Astrocyte (in vitro differentiated cells and primary cell): ENCODE data around the gene POU2F1.

Experiments used
- CTCF ChIP-seq: IDR thresholded peaks from 2 replicates; pipeline ENCODE4 v1.5.1; 2011; ENCODE audit warnings: low read depth, mild to moderate bottlenecking, inconsistent platforms, low read length, moderate library complexity; ENCODE audit not compliant: insufficient read depth
- EZH2 ChIP-seq: IDR thresholded peaks from 2 replicates; pipeline ENCODE4 v1.6.1; 2012; ENCODE audit warnings: mild to moderate bottlenecking, low read length, inconsistent platforms; ENCODE audit not compliant: insufficient read depth

GRCh38 chr1:167331650-167332049, 111.0 kb downstream of the POU2F1 start:
- TF ChIP-seq CTCF (no peak), EZH2 (no peak)
